Measurements from ENCODE around the gene PGC. TPM values are rescaled to one million over a fixed set of nuclear protein-coding genes. Genes with fewer than 3 reads are reported as not detected.

Gene PGC
- total and polyA plus RNA-seq, 9 of the 15 experiments (the other 6 are each of a cell fraction or from before 2014, with no cell fraction given) = 0.17 to 0.40 TPM; not detected in 7

GRCh38 chr6:41723530-41724227, 23.5 kb downstream of the PGC start (continued):
- TF ChIP-seq GMEB1 (CRISPR knock-in tag; IDR thresholded peaks at IDR 0.05) (no peak), TBP (optimal IDR thresholded peaks at IDR 0.05; ENCODE audit: low read depth, low read length) (no peak), FOS (IDR thresholded peaks at IDR 0.05; ENCODE audit: extremely low read depth, insufficient read length) (no peak), CBFB (CRISPR knock-in tag; IDR thresholded peaks at IDR 0.05) (no peak), NFE2 (IDR thresholded peaks at IDR 0.05; ENCODE audit: low read depth) (no peak), GATAD2A (IDR thresholded peaks at IDR 0.05) (no peak), RFX7 (CRISPR knock-in tag; IDR thresholded peaks at IDR 0.05) (no peak), ZNF695 (CRISPR knock-in tag; IDR thresholded peaks at IDR 0.05) (no peak), NR4A1 (CRISPR knock-in tag; IDR thresholded peaks at IDR 0.05) (no peak), NR4A1 (tag; IDR thresholded peaks at IDR 0.05) (no peak), DIDO1 (tag; IDR thresholded peaks at IDR 0.05; ENCODE audit: low read depth) (no peak), L3MBTL2 (IDR thresholded peaks at IDR 0.05) (0 out of 2 replicates have a peak, but pooled peaks have one; percentile 25), CTBP1 (IDR thresholded peaks at IDR 0.05; ENCODE audit: borderline replicate concordance) (peak; percentile 22; the same call in 1 of the 2 replicates), TOE1 (IDR thresholded peaks at IDR 0.05; ENCODE audit: borderline replicate concordance) (no peak), TOE1 (CRISPR knock-in tag; IDR thresholded peaks at IDR 0.05; ENCODE audit: borderline replicate concordance, low read depth) (no peak), HOXB6 (CRISPR knock-in tag; IDR thresholded peaks at IDR 0.05; ENCODE audit: borderline replicate concordance) (no peak), SMARCA5 (IDR thresholded peaks at IDR 0.05) (no peak), SAFB (IDR thresholded peaks at IDR 0.05; ENCODE audit: borderline replicate concordance, low read depth, low read length) (no peak), ARID2 (IDR thresholded peaks at IDR 0.05) (no peak), ZNF589 (CRISPR knock-in tag; IDR thresholded peaks at IDR 0.05; ENCODE audit: low read depth) (no peak)
- TF ChIP-seq, protein P1, sequence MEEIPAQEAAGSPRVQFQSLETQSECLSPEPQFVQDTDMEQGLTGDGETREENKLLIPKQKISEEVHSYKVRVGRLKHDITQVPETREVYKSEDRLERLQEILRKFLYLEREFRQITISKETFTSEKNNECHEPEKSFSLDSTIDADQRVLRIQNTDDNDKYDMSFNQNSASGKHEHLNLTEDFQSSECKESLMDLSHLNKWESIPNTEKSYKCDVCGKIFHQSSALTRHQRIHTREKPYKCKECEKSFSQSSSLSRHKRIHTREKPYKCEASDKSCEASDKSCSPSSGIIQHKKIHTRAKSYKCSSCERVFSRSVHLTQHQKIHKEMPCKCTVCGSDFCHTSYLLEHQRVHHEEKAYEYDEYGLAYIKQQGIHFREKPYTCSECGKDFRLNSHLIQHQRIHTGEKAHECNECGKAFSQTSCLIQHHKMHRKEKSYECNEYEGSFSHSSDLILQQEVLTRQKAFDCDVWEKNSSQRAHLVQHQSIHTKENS (CRISPR knock-in tag; IDR thresholded peaks at IDR 0.05) = no peak
